NB4 (cell line): ENCODE measurements around the gene GRIN2B.

Experiments
- DNase-seq: peaks from one replicate; pipeline ENCODE4 v3.0.0; 2010; ENCODE audit warnings: low read depth
- H3K4me3 ChIP-seq: one replicate; pipeline ENCODE4 v1.5.1; 2011; ENCODE audit warnings: mild to moderate bottlenecking, low read depth, low read length, moderate library complexity
- MYC ChIP-seq: IDR thresholded peaks from 2 replicates; pipeline ENCODE4 v1.6.1; 2011; ENCODE audit warnings: low read depth, low read length
- POLR2A ChIP-seq: IDR thresholded peaks from 2 replicates; pipeline ENCODE4 v1.6.1; 2011; ENCODE audit warnings: mild to moderate bottlenecking; ENCODE audit not compliant: insufficient read length; ENCODE audit errors: extremely low read depth
- TF ChIP-seq, protein P1 (sequence below): IDR thresholded peaks from 2 replicates; pipeline ENCODE4 v1.6.1; 2011; ENCODE audit warnings: low read depth, low read length
- TF ChIP-seq, protein P2 (sequence below): IDR thresholded peaks from one replicate; pipeline ENCODE4 v1.5.1; 2012; ENCODE audit warnings: low read depth, low read length

The GRIN2B gene

DNA sequence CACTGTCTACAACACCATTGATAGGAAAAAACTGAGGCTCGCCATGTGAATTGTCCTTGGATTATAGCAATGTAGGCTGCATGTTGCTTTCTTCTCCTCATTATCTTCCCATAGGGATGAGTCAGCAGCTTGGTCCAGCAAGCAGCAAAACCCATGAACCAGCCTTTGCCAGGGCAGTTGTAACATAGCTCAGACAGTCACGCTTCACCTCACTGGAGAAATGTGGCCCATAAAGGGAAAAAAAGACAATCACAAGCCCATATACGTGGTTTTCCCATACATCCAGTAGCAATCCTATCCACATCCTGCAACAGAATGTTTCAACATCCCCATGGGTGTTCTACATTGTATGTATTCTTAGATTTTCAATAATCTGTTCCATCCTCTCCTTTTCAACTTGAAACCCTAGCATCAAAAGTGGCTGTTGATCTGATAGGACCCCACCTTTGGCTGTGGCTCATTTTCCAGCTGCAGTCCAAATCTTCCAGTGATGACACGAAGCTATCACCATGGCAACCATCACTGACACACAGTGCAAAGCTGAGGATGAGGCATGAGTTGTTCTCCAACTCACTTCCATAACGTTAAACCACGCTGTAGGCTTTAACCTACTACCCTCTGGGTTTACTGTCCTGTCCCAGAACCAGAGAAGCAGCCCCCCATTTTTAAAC, 34.0 kb downstream of the GRIN2B start:
- TF ChIP-seq, protein P1, sequence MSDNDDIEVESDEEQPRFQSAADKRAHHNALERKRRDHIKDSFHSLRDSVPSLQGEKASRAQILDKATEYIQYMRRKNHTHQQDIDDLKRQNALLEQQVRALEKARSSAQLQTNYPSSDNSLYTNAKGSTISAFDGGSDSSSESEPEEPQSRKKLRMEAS = no peak
- TF ChIP-seq POLR2A (no peak), MYC (no peak)
- TF ChIP-seq, protein P2, sequence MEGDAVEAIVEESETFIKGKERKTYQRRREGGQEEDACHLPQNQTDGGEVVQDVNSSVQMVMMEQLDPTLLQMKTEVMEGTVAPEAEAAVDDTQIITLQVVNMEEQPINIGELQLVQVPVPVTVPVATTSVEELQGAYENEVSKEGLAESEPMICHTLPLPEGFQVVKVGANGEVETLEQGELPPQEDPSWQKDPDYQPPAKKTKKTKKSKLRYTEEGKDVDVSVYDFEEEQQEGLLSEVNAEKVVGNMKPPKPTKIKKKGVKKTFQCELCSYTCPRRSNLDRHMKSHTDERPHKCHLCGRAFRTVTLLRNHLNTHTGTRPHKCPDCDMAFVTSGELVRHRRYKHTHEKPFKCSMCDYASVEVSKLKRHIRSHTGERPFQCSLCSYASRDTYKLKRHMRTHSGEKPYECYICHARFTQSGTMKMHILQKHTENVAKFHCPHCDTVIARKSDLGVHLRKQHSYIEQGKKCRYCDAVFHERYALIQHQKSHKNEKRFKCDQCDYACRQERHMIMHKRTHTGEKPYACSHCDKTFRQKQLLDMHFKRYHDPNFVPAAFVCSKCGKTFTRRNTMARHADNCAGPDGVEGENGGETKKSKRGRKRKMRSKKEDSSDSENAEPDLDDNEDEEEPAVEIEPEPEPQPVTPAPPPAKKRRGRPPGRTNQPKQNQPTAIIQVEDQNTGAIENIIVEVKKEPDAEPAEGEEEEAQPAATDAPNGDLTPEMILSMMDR = no peak
- no peak overlapping the region for H3K4me3 ChIP-seq

DNA sequence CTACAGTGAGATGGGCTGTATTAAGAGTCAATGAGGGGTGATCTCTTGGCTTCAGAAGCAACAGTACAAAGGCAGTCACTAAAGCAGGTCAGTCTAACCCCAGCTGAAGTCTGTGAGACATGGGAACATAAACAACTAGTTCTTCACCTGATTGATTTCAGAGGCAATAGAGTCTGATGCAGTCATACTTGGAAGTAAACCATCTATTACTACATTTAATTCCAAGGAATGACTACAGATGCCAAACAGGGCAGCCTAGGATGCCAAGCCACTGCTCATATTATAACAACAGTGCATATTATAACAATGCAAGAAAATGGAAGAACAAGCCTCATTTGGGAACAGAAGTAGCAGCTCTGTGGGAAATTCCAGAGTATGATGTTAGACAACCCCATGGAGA, 35.8 kb downstream of the GRIN2B start:
- DNase-seq = no peak
- TF ChIP-seq, protein P1 = no peak
- TF ChIP-seq POLR2A (no peak), MYC (no peak)
- TF ChIP-seq, protein P2 = no peak
- H3K4me3 ChIP-seq = no peak overlapping the region

More for the DNA sequence above, 34.0 kb downstream of the GRIN2B start:
- DNase-seq = no peak

DNA sequence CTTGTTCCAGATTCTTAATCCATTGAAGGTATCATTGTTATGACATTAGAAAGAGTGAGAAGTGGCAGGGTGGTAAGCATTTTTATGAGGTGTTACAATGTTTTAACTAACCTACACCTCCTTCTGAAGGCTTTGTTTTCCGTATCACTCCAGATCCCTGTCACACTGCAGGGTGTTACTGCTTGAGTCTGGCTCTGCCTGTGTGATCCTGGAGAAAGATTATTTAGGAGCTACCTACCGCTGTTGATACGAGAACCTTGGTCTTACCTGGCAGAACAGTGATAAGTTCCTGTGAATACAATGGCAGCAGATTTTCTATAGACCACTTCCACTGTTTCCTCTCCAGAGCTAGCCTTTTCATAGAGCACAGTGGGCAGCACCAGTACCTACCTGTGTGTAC, 36.2 kb downstream of the GRIN2B start:
- no peak overlapping the region for H3K4me3 ChIP-seq
- TF ChIP-seq MYC = no peak
- TF ChIP-seq POLR2A = no peak
- TF ChIP-seq, protein P2 = no peak
- TF ChIP-seq, protein P1 = no peak
- no peak for DNase-seq

DNA sequence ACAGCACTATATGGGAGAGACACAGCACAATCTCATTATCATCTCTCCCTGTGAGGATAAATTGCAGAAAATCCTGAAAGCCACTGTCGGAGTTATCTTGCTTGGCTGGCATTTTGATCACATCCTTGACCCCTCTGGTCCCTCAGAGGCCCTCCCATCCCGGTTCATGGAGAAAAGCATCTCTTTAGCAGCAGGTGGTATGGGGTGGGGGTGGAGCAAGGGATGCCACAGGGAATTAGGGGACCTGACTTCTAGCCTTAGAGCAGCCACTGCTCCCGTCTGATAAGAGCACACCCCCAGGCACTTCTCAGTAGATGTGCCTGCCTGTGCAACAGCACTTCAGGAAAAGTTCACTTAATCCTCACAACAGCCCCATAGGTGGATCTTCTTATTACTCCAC, 38.6 kb downstream of the GRIN2B start:
- no peak for DNase-seq
- no peak overlapping the region for H3K4me3 ChIP-seq
- TF ChIP-seq, protein P1 = no peak
- TF ChIP-seq POLR2A = no peak
- TF ChIP-seq, protein P2 = no peak

DNA sequence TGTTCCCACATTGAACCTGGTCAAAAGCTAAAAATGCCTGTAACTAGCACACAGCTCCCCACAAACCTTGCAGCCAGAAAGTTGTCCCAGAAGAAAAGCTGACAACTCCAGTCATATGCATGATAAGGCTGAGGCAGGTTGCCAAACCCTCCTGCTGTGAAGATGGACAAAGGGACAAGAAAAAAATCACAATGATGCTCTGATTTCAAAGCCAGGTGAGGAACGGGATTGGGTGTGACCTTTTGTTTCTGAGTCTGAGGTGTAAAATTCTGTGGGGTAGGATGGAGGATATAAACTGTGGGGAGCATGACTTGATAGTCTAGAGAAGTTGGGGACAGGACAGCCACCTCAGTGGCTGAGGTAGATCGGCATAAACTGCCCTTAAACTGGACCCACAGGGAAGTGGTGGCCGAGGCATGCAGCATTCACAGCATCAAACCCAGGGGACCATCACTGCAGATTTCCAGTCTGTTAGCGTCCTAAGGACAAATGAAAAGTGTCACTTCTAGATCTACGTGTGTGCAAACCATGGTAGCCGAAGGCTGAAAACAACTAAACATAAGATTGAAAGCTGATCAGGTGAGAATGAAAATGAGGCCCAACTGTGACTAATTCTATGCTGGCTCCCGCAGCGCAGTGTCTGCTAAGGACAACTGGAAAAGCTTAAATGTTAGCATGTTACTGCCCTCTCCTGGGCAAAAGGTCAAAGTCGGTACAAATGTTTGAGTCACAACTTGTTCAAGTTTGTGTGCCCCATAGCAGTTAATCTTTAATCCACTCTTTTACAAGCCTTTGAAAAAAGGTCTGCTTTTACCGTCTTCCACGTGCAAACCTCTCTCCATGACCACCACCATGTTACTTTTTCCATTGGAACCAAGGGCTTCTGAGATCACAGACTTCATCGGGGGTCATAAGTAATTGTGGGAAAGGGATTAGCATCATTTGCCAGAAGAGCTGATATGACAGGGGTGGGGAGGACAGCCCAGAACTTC, 39.8 kb downstream of the GRIN2B start:
- H3K4me3 ChIP-seq = no peak overlapping the region
- TF ChIP-seq, protein P2 = peak; percentile 37
- TF ChIP-seq, protein P1 = no peak
- TF ChIP-seq MYC (no peak), POLR2A (no peak)
- DNase-seq = peak; percentile 58
